Calu3 (cell line): ENCODE results near the gene CYTH1. TPM values are rescaled to one million over a fixed set of nuclear protein-coding genes. Genes with fewer than 3 reads are reported as not detected.
A peak's percentile ranks its signal among the peaks of the same experiment; 100 is the strongest.
"Not testable (repeated sequence)": the region's sequence is repeated elsewhere in the genome, so short reads cannot be mapped to it uniquely, and the experiment has no call there.

Source experiments
- BruUV-seq: library from RNA; stranded (reverse); fragments of 400-500 nt; replicated peaks from 2 replicates; lab custom pipeline; 2021; lab: Mats Ljungman, UMichigan
- CTCF ChIA-PET: fragments of 300-600 bp; sonication (Branson Sonifier 250); formaldehyde crosslinking; loops from one replicate; lab custom pipeline; 2022; ENCODE audit warnings: antibody characterized with exemption; lab: Charles Lee
- DNase-seq: peaks from one replicate; pipeline ENCODE4 v3.0.0; 2022
- H3K27ac Mint-ChIP-seq: one replicate; pipeline ENCODE4 v1.8.0; 2022; ENCODE audit warnings: mixed read lengths; ENCODE audit not compliant: unreplicated experiment
- H3K27me3 Mint-ChIP-seq: one replicate; pipeline ENCODE4 v1.8.0; 2022; ENCODE audit warnings: mixed read lengths; ENCODE audit not compliant: unreplicated experiment
- H3K36me3 Mint-ChIP-seq: one replicate; pipeline ENCODE4 v1.8.0; 2022; ENCODE audit warnings: mild to moderate bottlenecking, moderate library complexity, mixed read lengths; ENCODE audit not compliant: insufficient read depth, unreplicated experiment
- H3K4me1 Mint-ChIP-seq: one replicate; pipeline ENCODE4 v1.8.0; 2022; ENCODE audit warnings: mild to moderate bottlenecking, low read depth, mixed read lengths; ENCODE audit not compliant: unreplicated experiment
- H3K4me3 Mint-ChIP-seq: one replicate; pipeline ENCODE4 v1.8.0; 2022; ENCODE audit warnings: mild to moderate bottlenecking, low read depth, moderate library complexity, mixed read lengths; ENCODE audit not compliant: unreplicated experiment
- H3K9me3 Mint-ChIP-seq: one replicate; pipeline ENCODE4 v1.8.0; 2022; ENCODE audit warnings: low read depth, mixed read lengths; ENCODE audit not compliant: unreplicated experiment
- intact Hi-C: fragments of 100-400 bp; cut with micrococcal nuclease; formaldehyde crosslinking; loops from one replicate; pipeline ENCODE4 v1.10.0; 2022; ENCODE audit not compliant: unreplicated experiment
- total RNA-seq: library from RNA; stranded (reverse); gene quantifications from 2 replicates; pipeline ENCODE4 v1.2.3, GENCODE V29; 2022
- TF ChIP-seq, protein P1 (sequence below): fragments of 200-600 bp; IDR thresholded peaks from one replicate; pipeline ENCODE4 v1.8.0; 2022; ENCODE audit warnings: antibody characterized with exemption; ENCODE audit not compliant: unreplicated experiment

CYTH1 gene
- total RNA-seq, 1 experiment from 2014 or later = 40.5 TPM

DNA sequence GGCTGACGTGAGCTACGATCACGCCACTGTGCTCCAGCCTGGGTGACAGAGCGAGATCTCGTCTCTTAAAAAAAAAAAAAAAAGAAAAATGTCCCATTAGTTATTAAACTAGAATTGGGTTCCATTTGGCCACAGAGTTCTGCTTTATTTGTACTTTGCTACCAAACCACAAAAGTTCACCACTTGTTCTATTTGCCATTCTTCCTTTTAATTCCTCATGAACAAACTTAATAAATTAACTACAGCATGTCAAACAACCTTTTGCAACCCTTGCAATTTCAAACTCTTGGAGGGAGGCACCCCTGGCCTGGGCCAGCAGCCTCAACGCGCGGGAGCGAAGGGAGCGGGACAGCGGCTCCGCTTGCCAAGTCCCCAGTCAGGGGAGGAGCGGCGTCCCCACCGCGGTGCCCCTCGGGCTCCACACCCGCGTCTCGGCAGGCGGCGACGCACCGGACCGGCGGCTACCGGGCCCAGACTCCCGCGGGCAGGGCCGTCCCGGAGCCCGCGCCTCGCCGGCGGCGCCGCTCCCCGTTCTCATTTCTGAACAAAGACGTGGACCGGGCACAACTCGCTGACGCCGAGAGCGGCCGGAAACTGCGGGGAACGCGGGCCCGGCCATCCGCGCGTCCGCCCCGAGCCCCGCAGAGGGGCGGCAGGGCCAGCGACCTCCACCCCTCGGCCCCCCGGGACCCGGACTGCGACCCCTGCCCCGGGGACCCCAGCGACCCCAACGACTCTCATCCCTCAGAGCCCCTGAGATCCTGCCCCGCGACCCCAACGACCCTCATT lies 775 bp downstream of the CYTH1 start:
- Mint-ChIP-seq H3K36me3 (peaks cover 32% of the 10 kb centered on the region), H3K9me3 (no peaks in the 10 kb centered on the region), H3K4me1 (peaks cover 9% of the 10 kb centered on the region), H3K4me3 (peak overlapping the region; percentile 72), H3K27me3 (no peaks in the 10 kb centered on the region), H3K27ac (no peak overlapping the region)
- intact Hi-C loops = no loop called here
- CTCF ChIA-PET = no interaction called here
- TF ChIP-seq, protein P1, sequence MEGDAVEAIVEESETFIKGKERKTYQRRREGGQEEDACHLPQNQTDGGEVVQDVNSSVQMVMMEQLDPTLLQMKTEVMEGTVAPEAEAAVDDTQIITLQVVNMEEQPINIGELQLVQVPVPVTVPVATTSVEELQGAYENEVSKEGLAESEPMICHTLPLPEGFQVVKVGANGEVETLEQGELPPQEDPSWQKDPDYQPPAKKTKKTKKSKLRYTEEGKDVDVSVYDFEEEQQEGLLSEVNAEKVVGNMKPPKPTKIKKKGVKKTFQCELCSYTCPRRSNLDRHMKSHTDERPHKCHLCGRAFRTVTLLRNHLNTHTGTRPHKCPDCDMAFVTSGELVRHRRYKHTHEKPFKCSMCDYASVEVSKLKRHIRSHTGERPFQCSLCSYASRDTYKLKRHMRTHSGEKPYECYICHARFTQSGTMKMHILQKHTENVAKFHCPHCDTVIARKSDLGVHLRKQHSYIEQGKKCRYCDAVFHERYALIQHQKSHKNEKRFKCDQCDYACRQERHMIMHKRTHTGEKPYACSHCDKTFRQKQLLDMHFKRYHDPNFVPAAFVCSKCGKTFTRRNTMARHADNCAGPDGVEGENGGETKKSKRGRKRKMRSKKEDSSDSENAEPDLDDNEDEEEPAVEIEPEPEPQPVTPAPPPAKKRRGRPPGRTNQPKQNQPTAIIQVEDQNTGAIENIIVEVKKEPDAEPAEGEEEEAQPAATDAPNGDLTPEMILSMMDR = no peak
- peak; percentile 43 for DNase-seq
- BruUV-seq = no TSS peak

DNA sequence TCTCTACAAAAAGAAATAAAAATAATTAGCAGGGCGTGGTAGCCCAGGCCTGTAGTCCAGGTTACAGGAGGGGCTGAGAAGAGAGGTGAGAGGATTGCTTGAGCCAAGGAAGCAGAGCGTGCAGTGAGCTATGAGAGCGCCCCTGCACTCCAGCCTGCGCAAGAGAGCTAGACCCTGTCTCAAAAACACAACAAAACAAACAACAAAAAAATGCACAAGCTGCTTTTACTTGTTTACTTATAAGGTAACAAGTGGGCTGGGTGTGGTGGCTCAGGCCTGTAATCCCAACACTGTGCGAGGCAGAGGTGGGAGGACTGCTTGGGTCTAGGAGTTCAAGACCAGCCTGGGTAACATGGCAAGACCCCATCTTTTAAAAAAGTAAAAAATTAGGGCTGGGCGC lies 1.7 kb downstream of the CYTH1 start:
- Mint-ChIP-seq H3K4me1 (peaks cover 9% of the 10 kb centered on the region), H3K4me3 (peak overlapping the region; percentile 16), H3K36me3 (peaks cover 32% of the 10 kb centered on the region), H3K9me3 (no peaks in the 10 kb centered on the region), H3K27me3 (no peaks in the 10 kb centered on the region), H3K27ac (no peak overlapping the region)
- intact Hi-C loops = no loop called here
- CTCF ChIA-PET = no interaction called here
- BruUV-seq = no TSS peak
- TF ChIP-seq, protein P1 = no peak
- DNase-seq = no peak

DNA sequence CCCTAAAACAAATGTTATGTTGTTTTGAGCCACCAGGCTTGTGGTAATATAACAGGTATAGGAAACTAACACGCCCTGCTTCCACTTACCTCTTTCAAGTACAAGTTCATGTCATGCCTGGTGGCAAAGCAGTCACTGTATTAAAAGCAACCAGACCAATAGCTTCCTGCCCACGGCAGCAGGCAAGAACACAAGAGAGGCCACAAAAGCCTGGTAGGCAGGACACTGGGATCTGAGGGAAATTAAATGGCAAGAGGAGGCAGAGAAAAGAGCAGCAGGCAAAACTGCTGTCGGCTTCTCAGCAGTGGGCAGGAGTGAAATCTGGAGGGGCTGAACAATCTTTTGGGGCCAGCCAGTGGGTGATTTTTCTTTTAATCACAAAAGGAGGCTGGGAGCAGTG lies 2.2 kb downstream of the CYTH1 start:
- intact Hi-C loops = no loop called here
- Mint-ChIP-seq H3K9me3 (no peaks in the 10 kb centered on the region), H3K27me3 (no peaks in the 10 kb centered on the region), H3K4me1 (peaks cover 9% of the 10 kb centered on the region), H3K4me3 (peak overlapping the region; percentile 16), H3K27ac (no peak overlapping the region), H3K36me3 (peaks cover 32% of the 10 kb centered on the region)
- DNase-seq = no peak
- TF ChIP-seq, protein P1 = no peak
- no TSS peak for BruUV-seq
- CTCF ChIA-PET = no interaction called here

DNA sequence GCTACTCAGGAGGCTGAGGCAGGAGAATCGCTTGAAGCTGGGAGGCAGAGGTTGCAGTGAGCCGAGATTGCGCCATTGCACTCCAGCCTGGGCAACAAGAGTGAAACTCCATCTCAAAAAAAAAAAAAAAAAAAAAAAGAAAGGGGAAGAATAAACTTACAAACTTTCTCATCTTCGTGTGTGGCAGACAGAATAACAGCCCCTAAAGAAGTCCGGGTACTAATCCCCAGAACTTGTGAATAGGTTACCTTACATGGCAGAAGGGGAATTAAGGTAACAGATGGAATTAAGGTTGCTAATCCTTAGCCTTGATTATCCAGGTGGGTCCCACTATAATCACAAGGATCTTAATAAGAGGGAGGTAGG lies 2.8 kb downstream of the CYTH1 start:
- H3K4me3 Mint-ChIP-seq, BruUV-seq, H3K9me3 Mint-ChIP-seq, CTCF ChIA-PET, intact Hi-C loops, H3K27ac Mint-ChIP-seq, H3K27me3 Mint-ChIP-seq, DNase-seq, H3K4me1 Mint-ChIP-seq: not testable (repeated sequence)
- peaks cover 32% of the 10 kb centered on the region for H3K36me3 Mint-ChIP-seq

DNA sequence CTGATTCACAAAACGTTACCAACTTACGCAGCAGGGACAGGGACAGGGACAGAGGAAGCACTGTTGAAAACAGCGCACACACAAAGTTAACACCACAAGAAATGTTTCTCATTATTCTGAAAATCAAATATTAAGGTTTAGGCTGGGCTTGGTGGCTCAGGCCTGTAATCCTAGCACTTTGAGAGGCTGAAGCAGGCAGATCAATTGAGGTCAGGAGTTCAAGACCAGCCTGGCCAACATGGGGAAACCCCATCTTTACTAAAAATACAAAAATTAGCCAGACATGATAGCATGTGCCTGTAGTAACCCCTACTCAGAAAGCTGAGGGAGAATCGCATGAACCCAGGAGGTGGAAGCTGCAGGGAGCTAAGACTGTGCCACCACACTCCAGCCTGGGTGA lies 4.2 kb downstream of the CYTH1 start:
- Mint-ChIP-seq H3K9me3 (no peaks in the 10 kb centered on the region), H3K4me1 (peaks cover 9% of the 10 kb centered on the region), H3K27me3 (no peaks in the 10 kb centered on the region), H3K27ac (no peak overlapping the region), H3K4me3 (no peak overlapping the region), H3K36me3 (peaks cover 18% of the 10 kb centered on the region)
- BruUV-seq = no TSS peak
- DNase-seq = no peak
- CTCF ChIA-PET = interaction anchor here (0.6 to 1.0 kb wide), 2 partner anchors 41 to 218 kb away, joined by 4 to 5 read pairs; no protein-coding TSS in a partner anchor
- TF ChIP-seq, protein P1 = no peak
- intact Hi-C loops = no loop called here
